Skin epidermis (tissue), 12 donors: ENCODE data around the gene GABRA4.

ENCODE experiments used
- H3K27ac ChIP-seq, 21 experiments: fragments of 200-600 bp; sonication (generic) in 11 of 21; one replicate each; pipeline ENCODE4 v1.5.0; 2020; ENCODE audit warnings: mild to moderate bottlenecking in 3 of 21, inconsistent platforms in 2 of 21, moderate library complexity in 2 of 21
- H3K4me3 ChIP-seq, 7 experiments: fragments of 200-600 bp; sonication (generic) in 2 of 7; one replicate each; pipeline ENCODE4 v1.5.0; 2020; ENCODE audit warnings: inconsistent platforms in 2 of 7, mild to moderate bottlenecking in 2 of 7, moderate library complexity in 1 of 7

The GABRA4 gene

DNA sequence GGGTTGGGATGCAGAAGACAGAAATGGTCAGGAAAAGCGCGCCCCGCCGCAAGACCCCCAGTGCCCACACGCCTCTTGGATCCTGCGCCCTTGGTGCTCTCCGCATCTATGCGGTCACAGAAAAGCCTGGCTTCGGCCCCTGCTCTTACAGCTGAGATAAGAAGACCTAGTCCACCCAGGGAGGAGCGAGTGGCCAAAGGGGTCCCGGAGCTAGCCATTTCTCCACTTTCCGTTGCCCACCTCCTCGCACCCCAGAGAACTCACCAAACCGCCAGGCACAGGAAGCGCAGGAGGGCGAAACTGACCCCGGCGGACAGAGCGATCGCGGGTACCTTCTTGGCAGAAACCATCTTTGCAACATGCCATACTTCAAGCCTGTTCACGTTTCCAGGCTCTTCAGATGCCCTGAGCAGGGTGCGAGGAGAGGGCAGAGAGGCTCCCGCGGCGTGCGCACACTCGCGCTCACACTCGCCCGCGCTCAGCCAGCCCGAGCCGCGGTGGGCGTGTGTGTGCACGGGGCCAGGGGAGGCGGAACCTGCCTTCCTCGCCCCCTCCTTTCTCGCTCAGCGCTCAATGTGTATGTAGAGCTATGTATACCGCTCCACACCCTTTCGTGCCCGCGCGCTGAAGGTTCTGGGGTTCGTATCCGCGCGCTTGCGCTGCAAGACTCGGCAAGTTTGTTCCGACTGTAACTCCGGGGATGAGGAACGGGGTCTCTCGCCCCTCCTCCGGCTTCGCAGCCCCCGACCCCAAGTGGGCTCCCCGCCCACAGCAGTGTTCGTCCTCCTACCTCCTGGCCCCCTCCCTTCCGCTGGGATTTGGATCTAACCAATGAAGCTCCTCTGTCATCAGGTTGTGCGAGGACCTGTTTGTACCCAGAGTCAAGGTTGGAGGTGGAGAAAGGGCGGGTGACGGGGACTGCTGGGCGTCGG is at the start of gene GABRA4:
GABRA4 (minus strand) TSS at position 507 of the 932 bp plus-strand sequence; CDS start at position 350, 157 bp downstream.
- no peak within 1 kb of the TSS for H3K27ac ChIP-seq
- H3K4me3 ChIP-seq, result peak within 1 kb of the TSS in 6 of 7 experiments; percentile 4 to 50 (median 24)

- Histone ChIP-seq H3K4me3 (no peak overlapping the region), H3K27ac (no peak overlapping the region)
Measured at GRCh38 chr4:47040828-47041227, 47.4 kb upstream of the GABRA4 start.

GRCh38 chr4:47038263-47038662 is 44.9 kb upstream of the GABRA4 start:
- H3K27ac ChIP-seq, result no peak overlapping the region
- H3K4me3 ChIP-seq, result no peak overlapping the region

GRCh38 chr4:47032405-47033106 is 39.2 kb upstream of the GABRA4 start:
- Histone ChIP-seq H3K27ac (no peak overlapping the region), H3K4me3 (peak overlapping the region in 6 of 7 experiments; percentile 22 to 45 (median 29))

DNA sequence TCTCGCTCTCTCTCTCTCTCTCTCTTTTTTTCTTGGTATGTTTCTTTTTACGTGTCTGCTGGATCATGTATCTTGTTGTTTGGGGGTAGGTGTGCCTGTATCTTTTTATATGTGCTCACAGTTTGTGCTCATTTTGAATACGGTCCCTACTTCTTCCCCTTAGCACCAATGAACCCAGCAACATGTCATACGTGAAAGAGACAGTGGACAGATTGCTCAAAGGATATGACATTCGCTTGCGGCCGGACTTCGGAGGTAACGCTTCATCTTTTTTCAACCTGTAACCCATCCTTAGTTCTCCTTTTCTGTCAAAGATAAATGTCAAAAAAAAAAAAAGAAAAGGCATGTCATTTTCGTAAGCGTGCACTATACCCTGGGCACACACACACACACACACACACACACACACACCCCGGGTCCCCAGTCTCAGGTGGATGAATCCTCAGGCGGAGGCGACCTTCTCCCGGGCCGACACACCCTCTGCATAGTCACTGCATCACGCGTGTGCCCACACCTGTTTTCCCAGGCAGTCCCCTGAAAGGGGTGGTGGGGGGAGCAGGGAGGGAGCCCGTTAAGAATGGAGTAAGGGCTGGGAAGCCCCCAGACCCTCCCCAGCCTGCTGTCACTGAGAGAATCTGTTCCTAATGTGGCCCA is 38.5 kb upstream of the GABRA4 start:
- H3K4me3 ChIP-seq, result peak overlapping the region in 6 of 7 experiments; percentile 22 to 45 (median 29)
- no peak overlapping the region for H3K27ac ChIP-seq

DNA sequence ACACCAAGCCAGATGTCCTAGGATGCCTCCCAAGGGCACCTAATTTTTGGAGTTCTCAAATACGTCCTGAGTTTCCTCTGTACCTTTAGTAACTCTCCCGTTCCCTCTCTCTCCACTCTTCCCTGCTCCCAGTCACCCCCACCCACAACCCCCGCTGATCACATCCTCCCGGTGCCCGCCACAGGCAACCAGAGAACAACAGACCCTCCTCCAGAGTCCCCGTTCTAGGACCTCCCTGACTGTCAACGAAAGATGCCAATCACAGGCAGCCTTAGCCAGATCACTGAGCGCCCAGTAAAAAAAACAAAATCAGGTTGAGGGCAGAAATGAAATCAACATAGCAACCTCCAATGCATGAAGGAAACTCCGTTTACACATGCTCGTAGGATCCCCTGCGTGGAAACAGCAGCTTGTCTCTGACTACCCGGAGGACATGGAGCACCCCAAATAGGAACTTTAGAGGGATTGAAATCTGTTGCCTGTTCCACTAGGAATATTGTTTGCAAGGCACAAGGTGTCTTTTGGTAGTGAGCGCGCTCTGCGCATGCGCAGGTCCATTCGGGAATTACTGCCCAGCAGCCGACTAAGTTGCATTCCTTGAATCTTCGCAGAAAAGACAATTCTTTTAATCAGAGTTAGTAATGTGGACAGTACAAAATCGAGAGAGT is 37.8 kb upstream of the GABRA4 start, which contains the start of gene GABRB1:
GABRB1 (plus strand) TSS at position 557 of the 668 bp plus-strand sequence.
- Histone ChIP-seq H3K4me3 (peak within 1 kb of the TSS in 6 of 7 experiments; percentile 22 to 45 (median 29)), H3K27ac (no peak within 1 kb of the TSS)

DNA sequence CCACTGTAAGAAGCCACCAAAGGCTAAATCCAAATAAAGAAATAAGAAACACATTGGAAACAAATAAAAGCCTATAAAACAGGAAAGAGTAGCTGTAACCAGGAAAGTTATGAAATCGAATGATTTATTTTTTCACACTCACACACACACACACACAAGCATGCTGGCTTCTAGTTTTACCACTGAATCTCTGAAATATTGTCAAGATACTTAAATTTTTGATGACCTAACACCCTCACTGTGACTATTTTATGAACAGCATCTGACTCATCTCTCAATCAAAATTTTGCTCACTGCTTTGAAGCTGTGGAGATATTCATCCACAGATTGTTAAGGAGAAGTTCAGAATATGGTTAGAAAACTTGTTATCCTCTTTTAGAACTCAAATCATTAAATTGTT is 24.1 kb upstream of the GABRA4 start:
- no peak overlapping the region for H3K27ac ChIP-seq
- H3K4me3 ChIP-seq, result no peak overlapping the region

- Histone ChIP-seq H3K4me3 (no peak overlapping the region), H3K27ac (no peak overlapping the region)
Measured at GRCh38 chr4:47017081-47017480, 23.7 kb upstream of the GABRA4 start.

- Histone ChIP-seq H3K4me3 (no peak overlapping the region), H3K27ac (no peak overlapping the region)
Measured at GRCh38 chr4:47013373-47013772, 20.0 kb upstream of the GABRA4 start.

DNA sequence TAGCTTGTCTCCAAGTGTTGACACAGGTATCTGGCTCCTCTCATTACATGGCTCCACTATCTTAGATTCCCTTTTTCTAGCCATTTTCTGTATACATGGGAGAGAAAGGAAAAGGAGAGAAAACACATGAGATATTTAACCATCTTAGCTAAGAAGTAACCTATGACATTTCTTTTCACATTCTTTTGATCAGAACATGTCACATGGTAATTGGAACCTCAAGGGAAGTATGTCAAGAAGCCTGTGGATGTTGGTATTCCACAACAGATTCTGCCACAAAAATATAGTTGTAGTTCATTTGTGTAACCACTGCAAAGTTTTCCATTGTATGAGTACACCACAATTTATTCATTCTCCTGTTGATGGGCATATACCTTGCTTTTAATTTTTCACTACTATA is 19.3 kb upstream of the GABRA4 start:
- H3K27ac ChIP-seq, result no peak overlapping the region
- H3K4me3 ChIP-seq, result no peak overlapping the region

DNA sequence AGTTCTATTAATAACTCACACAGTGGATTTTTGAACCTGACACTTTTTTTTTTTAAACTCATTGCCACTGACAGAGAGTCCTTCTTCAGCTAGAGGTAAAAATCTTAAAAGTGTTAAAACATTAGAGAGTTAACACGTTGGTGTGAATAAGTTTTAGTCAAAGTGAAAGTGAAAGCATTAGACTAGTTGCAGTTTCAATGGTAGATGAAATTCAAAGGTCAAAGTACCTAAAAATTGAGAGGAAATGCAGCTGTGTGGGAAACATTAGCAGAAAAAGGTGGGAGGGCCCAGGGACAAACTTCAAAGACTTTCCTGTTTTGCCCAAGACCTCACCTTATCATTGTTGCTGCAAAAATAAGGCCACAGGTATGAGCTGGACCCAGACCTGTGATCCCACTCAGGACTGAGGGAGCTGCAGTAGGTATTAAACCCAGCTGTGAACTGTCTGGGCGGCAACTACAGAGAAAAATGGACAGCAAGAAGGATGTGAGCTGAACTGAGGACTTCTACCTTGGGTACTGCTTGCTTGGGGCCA is 17.6 kb upstream of the GABRA4 start:
- Histone ChIP-seq H3K4me3 (no peak overlapping the region), H3K27ac (peak overlapping the region in 2 of 21 experiments; percentile 4 to 14)

DNA sequence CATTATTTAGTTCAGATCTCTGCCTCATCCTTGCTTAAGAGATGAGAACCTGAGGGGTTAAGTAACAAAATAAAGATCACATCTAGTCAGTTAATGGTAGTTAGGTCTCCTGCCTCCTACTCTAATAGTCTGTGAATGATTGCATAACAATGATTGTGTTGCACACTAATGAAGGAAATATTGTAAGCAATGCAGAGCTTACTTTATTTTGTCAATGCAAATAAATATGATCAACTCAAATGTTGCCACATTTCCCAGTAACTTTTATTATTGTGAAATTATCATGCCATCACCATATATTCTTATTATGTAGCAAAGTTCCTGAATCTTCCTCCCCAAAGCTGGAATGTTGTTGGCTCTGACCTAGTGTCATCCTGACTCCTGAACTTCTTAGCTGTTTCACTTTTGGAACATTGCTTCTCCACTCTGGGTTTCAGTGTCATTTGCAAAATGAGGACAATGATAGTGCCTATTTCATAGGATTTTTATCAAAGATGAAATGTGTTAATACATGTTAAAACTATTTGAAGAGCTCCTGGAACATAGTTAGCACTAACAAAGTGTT is 17.0 kb upstream of the GABRA4 start:
- no peak overlapping the region for H3K4me3 ChIP-seq
- H3K27ac ChIP-seq, result peak overlapping the region in 1 of 21 experiments; percentile 14

DNA sequence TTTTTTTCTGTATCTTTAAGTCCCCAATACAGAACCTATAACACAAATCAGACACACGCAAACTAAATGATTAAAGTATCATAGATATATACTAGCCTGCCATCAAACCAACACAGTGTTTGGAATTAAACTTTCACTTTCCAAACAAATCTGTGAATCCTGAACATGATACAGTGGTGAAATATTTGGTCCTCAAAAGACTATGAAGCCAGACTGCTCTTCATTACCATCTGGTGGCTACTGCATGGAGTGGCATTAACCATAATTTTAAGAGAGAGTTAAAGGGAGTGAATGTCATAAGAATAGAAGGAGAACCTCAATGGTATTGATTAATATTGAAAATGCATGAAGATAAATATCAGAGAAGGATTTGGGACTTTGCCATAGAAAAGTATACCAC is 9.2 kb upstream of the GABRA4 start:
- Histone ChIP-seq H3K4me3 (no peak overlapping the region), H3K27ac (no peak overlapping the region)

DNA sequence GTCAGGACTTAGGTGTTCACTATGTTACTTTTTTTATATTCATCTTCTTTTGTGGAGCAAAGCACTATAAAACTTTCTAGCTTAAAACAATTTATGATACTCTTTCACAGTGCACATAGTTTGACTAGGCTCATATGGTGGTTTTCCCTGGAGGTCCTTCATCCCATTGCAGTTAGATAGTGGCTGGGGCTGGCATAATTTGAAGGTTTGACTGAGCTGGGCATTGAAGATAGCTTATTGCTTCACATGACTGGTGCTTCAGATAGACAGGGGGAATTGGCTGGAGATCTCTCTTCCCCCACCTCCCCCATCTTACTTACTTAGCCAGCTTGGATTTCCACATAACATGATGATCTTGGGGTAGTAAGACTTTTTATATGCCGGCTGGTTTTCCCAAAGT is 7.0 kb upstream of the GABRA4 start:
- H3K4me3 ChIP-seq, result no peak overlapping the region
- no peak overlapping the region for H3K27ac ChIP-seq

- no peak overlapping the region for H3K27ac ChIP-seq
- no peak overlapping the region for H3K4me3 ChIP-seq
Measured at GRCh38 chr4:46999566-46999965, 6.2 kb upstream of the GABRA4 start.

- peak overlapping the region in 6 of 7 experiments; percentile 4 to 50 (median 24) for H3K4me3 ChIP-seq
- H3K27ac ChIP-seq, result no peak overlapping the region
Measured at GRCh38 chr4:46994007-46994405, 625 bp upstream of the GABRA4 start.

- Histone ChIP-seq H3K27ac (no peak overlapping the region), H3K4me3 (peak overlapping the region in 1 of 7 experiments; percentile 50)
Measured at GRCh38 chr4:46992338-46992737, 1.0 kb downstream of the GABRA4 start.

DNA sequence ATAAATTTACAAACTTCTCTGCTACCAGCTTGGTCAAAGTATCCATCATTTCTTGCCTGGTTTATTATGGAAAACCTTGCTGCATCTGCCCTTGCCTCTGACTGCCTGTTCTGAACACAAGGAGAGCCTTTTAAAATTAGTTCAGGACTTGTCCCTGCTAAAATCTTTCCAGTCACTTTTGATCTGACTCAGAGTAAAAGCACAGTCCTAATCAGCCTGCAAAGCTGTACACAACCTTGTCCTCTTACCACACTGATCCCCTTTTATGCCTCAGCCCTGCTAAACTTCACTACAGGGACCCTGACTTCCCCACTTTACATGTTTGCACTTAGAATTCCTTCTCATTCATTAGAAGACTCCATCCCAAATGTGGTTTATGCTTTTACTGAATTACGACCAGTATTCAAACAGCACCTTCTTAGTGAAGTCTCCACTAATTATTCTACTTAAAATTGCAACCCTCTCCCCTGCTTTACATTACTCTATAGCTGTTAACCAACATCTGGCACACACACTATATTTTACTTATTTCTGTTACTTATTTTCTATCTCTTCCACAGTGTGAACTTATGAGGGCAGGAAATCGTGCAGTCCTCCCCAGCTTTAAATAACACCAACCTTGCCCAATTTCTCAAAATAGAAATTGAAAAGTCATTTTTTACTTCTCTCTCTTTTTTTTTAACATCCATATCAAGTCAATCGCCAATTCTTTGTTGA is 6.3 kb downstream of the GABRA4 start:
- Histone ChIP-seq H3K27ac (no peak overlapping the region), H3K4me3 (no peak overlapping the region)
